ENCODE results near the gene SPAG17.

DNA sequence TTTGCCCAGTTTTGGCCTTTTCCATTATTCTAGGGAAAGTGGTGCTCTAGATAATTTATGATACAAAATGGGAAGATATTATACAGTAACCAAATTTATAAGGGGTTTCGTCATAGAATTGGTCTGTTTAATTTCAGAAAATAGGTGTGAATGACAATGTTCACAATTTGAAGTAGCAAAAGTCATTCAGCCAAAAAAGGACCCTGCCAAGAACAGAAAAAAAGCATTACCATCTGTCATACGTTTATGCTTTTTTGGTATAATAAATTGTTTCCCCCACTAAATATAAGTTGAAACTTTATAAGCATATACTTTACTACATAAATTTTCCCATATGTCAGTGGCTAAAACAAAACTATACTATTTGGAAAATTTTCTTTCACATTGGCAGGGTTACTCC is 4.5 kb upstream of the SPAG17 start:
- TF ChIP-seq EZH2phosphoT487 (IDR thresholded peaks at IDR 0.05; ENCODE audit: borderline replicate concordance) (no peak), EZH2 (IDR thresholded peaks at IDR 0.05) (no peak), SIN3A (IDR thresholded peaks at IDR 0.05; ENCODE audit: low read depth) (no peak), POLR2A (IDR thresholded peaks at IDR 0.05; ENCODE audit: borderline replicate concordance, extremely low read depth, insufficient read depth, insufficient read length) (no peak), EGR1 (IDR thresholded peaks at IDR 0.05; ENCODE audit: low read depth) (no peak), YY1 (IDR thresholded peaks at IDR 0.05; ENCODE audit: extremely low read depth, insufficient replicate concordance, low read depth, low read length) (no peak)
- TF ChIP-seq, protein P1, sequence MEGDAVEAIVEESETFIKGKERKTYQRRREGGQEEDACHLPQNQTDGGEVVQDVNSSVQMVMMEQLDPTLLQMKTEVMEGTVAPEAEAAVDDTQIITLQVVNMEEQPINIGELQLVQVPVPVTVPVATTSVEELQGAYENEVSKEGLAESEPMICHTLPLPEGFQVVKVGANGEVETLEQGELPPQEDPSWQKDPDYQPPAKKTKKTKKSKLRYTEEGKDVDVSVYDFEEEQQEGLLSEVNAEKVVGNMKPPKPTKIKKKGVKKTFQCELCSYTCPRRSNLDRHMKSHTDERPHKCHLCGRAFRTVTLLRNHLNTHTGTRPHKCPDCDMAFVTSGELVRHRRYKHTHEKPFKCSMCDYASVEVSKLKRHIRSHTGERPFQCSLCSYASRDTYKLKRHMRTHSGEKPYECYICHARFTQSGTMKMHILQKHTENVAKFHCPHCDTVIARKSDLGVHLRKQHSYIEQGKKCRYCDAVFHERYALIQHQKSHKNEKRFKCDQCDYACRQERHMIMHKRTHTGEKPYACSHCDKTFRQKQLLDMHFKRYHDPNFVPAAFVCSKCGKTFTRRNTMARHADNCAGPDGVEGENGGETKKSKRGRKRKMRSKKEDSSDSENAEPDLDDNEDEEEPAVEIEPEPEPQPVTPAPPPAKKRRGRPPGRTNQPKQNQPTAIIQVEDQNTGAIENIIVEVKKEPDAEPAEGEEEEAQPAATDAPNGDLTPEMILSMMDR (IDR thresholded peaks at IDR 0.05 in 2 of 3, conservative IDR thresholded peaks at IDR 0.05 in 1 of 3; ENCODE audit: borderline replicate concordance in 1 of 3, insufficient read depth in 1 of 3, low read depth in 2 of 3, low read length in 2 of 3), result no peak
- TF ChIP-seq, protein P2, sequence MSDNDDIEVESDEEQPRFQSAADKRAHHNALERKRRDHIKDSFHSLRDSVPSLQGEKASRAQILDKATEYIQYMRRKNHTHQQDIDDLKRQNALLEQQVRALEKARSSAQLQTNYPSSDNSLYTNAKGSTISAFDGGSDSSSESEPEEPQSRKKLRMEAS (IDR thresholded peaks at IDR 0.05), result no peak
- TF ChIP-seq, protein P3, sequence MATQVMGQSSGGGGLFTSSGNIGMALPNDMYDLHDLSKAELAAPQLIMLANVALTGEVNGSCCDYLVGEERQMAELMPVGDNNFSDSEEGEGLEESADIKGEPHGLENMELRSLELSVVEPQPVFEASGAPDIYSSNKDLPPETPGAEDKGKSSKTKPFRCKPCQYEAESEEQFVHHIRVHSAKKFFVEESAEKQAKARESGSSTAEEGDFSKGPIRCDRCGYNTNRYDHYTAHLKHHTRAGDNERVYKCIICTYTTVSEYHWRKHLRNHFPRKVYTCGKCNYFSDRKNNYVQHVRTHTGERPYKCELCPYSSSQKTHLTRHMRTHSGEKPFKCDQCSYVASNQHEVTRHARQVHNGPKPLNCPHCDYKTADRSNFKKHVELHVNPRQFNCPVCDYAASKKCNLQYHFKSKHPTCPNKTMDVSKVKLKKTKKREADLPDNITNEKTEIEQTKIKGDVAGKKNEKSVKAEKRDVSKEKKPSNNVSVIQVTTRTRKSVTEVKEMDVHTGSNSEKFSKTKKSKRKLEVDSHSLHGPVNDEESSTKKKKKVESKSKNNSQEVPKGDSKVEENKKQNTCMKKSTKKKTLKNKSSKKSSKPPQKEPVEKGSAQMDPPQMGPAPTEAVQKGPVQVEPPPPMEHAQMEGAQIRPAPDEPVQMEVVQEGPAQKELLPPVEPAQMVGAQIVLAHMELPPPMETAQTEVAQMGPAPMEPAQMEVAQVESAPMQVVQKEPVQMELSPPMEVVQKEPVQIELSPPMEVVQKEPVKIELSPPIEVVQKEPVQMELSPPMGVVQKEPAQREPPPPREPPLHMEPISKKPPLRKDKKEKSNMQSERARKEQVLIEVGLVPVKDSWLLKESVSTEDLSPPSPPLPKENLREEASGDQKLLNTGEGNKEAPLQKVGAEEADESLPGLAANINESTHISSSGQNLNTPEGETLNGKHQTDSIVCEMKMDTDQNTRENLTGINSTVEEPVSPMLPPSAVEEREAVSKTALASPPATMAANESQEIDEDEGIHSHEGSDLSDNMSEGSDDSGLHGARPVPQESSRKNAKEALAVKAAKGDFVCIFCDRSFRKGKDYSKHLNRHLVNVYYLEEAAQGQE (IDR thresholded peaks at IDR 0.05; ENCODE audit: low read depth), result no peak

Measured in HCT116 (cell line).